ENCODE measurements around the gene HSD3B2.

GRCh38 chr1:119467857-119468668 lies 53.1 kb downstream of the HSD3B2 start:
- TF ChIP-seq CTCF (IDR thresholded peaks at IDR 0.05; ENCODE audit: extremely low read depth in 1 of 2, insufficient read depth in 1 of 2, low read depth in 1 of 2, low read length in 2 of 2) (no peak), POLR2AphosphoS5 (IDR thresholded peaks at IDR 0.05; ENCODE audit: insufficient read depth, low read depth, low read length) (no peak), MAX (IDR thresholded peaks at IDR 0.05; ENCODE audit: insufficient read depth, insufficient read length) (no peak), EZH2 (IDR thresholded peaks at IDR 0.05; ENCODE audit: borderline replicate concordance, low read depth, low read length, severe bottlenecking) (no peak)

Measured in endothelial cell of umbilical vein (primary cell).